Stimulated activated CD4-positive, alpha-beta T cell treated with anti-CD3 and anti-CD28 coated beads, Interleukin-15, amount 100 ng/mL, for 48 hours (primary cell): ENCODE measurements around the gene USP46.

ENCODE experiments used
- DNase-seq, 2 donors: peaks; one replicate each; pipeline ENCODE4 v3.0.0-alpha.2; 2020; ENCODE audit warnings: low read depth in 2 of 2

Gene USP46

GRCh38 chr4:52659001-52659721 lies at the start of gene USP46:
USP46 (minus strand) TSS chr4:52659301; CDS start chr4:52659150, 151 bp downstream.
- DNase-seq: peak in 1 of 2 donors; percentile 35

- no peak for DNase-seq
These were observed 45.6 kb upstream of the USP46 start for GRCh38 chr4:52704661-52705060.

DNA sequence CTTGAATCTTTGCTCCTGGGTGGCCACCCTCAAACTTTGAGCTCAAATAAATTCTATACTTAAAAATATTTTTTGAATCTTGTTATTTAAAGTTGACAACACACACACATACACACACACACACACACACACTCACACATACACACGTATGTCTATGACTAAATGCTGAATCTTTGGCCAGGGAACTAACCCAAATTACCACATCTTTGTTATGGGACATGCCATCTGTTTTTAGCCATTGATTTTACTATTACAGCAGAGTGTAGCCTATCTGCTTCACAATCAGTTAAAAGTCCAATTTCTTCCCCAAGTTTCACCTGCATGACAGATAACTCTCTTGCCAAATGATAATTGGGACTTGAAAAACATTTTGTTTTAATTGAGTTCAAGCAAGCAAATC lies 45.0 kb upstream of the USP46 start:
- DNase-seq: no peak

DNA sequence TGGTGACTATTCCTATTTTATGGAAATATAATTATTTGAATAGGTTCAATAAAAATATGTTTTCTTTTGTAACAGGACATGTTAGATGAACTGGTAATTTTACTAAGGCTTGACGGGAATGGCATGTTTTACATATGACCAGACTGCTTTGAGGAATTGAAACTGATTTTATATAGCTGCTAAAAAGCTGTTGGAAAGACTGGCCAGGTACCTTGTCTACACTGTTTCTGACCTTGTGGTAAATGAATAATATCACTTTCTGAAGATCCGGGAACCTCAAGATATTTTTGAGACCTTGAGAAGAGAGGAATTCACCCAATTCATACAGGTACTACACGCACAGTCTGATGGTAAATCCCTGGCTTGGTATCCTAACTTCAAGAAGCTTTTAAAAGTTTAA lies 42.1 kb upstream of the USP46 start:
- DNase-seq: no peak

- DNase-seq: no peak
These were observed 35.8 kb upstream of the USP46 start for GRCh38 chr4:52694936-52695335.

GRCh38 chr4:52693492-52693891 lies 34.4 kb upstream of the USP46 start:
- DNase-seq: no peak

DNA sequence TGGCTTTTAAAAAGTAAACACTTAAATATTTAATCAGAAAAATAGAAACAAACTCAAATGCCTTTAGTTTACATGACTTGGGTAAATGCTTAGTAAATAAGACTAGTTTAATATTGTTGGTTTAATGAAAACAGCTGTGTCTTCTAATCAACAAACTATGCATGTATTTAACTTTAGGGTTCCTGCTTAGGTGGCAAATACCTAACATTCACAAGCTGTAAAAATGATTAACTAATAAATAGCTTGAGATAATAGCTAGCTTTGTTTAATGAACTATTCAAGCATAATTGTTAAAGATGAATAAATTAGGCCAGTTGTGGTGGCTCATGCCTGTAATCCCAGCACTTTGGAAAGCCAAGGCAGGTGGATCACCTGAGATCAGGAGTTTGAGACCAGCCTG lies 30.0 kb upstream of the USP46 start:
- DNase-seq: no peak

DNA sequence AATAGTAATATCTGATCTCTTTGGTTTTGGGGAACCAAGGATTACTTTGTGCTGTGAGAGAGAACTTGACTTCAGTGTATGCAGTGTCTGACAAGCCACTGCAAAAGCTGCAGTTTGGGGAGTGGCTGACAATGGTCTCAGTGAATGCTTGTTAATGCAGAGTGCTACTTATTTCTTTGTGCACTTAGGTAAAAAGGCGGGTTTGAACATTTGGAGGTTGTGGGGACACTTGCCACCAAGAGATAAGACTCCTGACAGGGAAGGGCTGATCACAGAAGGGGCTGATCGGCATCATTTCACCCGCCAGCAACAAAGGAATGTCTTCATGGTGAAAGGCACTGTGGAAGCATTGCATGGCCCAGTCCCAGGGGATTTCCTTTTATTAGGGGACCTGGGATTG lies 28.6 kb upstream of the USP46 start:
- no peak for DNase-seq

GRCh38 chr4:52685316-52685715 lies 26.2 kb upstream of the USP46 start:
- no peak for DNase-seq

DNA sequence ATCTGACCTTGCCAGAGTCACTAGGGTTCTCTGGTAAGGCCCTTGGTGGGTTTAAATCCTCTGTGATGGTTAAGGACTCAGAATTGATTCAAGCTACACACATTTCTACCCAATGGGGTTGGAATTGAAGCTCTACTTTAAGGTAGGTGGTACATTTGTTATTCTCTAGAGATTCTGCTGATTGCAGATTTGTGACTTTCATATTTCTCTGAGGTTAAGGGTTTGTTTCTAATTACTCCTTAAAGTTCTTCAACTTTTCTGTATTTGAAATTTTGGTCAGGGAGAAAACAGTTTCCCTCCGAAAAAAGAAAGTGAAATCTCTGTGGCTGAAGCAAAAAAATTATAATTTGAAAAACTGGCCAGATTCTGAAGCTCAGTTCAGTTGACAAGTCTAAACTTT lies 25.8 kb upstream of the USP46 start:
- no peak for DNase-seq

DNA sequence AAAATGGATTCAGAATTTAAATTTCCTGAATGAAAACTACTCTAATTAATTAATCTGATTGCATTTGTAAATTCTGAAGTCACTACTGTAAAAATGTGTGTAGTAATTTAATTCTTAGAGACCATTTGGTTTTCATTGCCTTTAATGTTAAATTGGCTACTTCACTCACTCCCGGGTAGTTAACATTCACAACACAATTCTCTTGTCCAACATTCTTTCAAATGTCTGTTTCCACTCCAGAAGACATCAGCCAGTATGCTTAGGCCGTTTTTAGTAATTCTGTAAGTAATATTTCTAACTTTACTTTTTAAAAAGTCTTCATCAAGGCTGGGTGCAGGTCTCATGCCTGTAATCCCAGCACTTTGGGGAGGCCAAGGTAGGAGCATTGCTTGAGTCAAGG lies 21.3 kb upstream of the USP46 start:
- no peak for DNase-seq

GRCh38 chr4:52676536-52676935 lies 17.4 kb upstream of the USP46 start:
- DNase-seq: no peak

- DNase-seq: no peak
These were observed 16.0 kb upstream of the USP46 start for GRCh38 chr4:52675111-52675510.

- no peak for DNase-seq
These were observed 11.6 kb upstream of the USP46 start for GRCh38 chr4:52670739-52671138.

- DNase-seq: no peak
These were observed 11.0 kb upstream of the USP46 start for GRCh38 chr4:52670121-52670520.

GRCh38 chr4:52665592-52665991 lies 6.5 kb upstream of the USP46 start:
- no peak for DNase-seq

GRCh38 chr4:52664479-52664878 lies 5.4 kb upstream of the USP46 start:
- DNase-seq: no peak

DNA sequence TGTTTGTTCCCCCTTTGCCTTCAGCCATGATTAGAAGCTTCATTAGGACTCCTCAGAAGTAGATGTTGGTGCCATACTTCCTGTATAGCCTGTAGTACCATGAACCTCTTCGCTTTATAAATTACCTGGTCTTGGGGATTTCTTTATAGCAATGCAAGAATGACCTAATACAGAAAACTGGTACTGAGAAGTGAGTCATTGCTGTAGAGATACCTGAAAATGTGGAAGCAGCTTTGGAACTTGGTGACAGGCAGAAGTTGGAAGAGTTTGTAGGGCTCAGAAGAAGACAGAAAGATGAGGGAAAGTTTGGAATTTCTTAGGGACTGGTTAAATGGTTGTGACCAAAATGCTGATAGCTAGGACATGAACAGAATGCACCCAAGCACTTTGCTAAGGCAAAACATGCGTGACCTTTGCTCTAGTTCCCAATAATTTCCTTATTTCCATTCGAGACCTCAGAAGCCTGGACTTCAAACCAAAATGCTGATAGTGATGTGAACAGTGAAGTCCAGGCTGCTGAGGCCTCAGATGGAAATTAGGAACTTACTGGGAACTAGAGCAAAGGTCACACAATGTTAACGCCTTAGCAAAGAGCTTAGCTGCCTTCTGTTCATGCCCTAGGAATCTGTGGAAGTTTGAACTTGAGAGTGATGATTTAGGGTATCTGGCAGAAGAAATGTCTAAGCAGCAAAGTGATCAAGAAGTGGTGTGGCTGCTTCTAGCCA lies 3.0 kb upstream of the USP46 start:
- no peak for DNase-seq

- no peak for DNase-seq
These were observed 1.5 kb upstream of the USP46 start for GRCh38 chr4:52660643-52661042.

- no peak for DNase-seq
These were observed 691 bp upstream of the USP46 start for GRCh38 chr4:52659722-52660261.

- DNase-seq: no peak
These were observed 480 bp downstream of the USP46 start for GRCh38 chr4:52658641-52659000.

GRCh38 chr4:52657618-52658501 lies 1.2 kb downstream of the USP46 start:
- DNase-seq: no peak
